Left ventricle myocardium inferior (tissue), 1 donor: ENCODE results near the gene TRIM71. TPM values are rescaled to one million over a fixed set of nuclear protein-coding genes. Genes with fewer than 3 reads are reported as not detected.

Source experiments
- DNase-seq: peaks from one replicate; pipeline ENCODE4 v3.0.0-alpha.2; 2020
- H3K27ac ChIP-seq: fragments of 200-600 bp; replicated peaks from 2 replicates; pipeline ENCODE4 v1.8.0; 2021
- H3K27me3 ChIP-seq: fragments of 200-600 bp; 2 replicates; pipeline ENCODE4 v1.8.0; 2021; ENCODE audit warnings: low read depth
- H3K36me3 ChIP-seq: fragments of 200-600 bp; 2 replicates; pipeline ENCODE4 v1.8.0; 2021
- H3K4me1 ChIP-seq: fragments of 200-600 bp; 2 replicates; pipeline ENCODE4 v1.8.0; 2021
- H3K4me3 ChIP-seq: fragments of 200-600 bp; 2 replicates; pipeline ENCODE4 v1.8.0; 2021; ENCODE audit warnings: mild to moderate bottlenecking, moderate library complexity
- H3K9me3 ChIP-seq: fragments of 200-600 bp; replicated peaks from 2 replicates; pipeline ENCODE4 v1.8.0; 2021
- intact Hi-C: fragments of 100-400 bp; cut with micrococcal nuclease; formaldehyde crosslinking; loops from one replicate; pipeline ENCODE4 v1.11.0; 2022
- total RNA-seq: library from RNA; stranded (reverse); fragmentation: NEBNext Ultra II Directional; extraction: Animal tissue kit (Norgen Biotek cat#: 25700); gene quantifications from one replicate; pipeline ENCODE4 v1.2.1, GENCODE V29; 2021
- TF ChIP-seq, protein P1 (sequence below): fragments of 200-600 bp; IDR thresholded peaks from 2 replicates; pipeline ENCODE4 v1.8.0; 2021; ENCODE audit warnings: antibody characterized with exemption, mild to moderate bottlenecking, borderline replicate concordance
- donor health status: DM: no; HTN: yes; CAD: no; lungs with severe emphysema.

The TRIM71 gene
- total RNA-seq, 1 donor from 2014 or later: not detected

DNA sequence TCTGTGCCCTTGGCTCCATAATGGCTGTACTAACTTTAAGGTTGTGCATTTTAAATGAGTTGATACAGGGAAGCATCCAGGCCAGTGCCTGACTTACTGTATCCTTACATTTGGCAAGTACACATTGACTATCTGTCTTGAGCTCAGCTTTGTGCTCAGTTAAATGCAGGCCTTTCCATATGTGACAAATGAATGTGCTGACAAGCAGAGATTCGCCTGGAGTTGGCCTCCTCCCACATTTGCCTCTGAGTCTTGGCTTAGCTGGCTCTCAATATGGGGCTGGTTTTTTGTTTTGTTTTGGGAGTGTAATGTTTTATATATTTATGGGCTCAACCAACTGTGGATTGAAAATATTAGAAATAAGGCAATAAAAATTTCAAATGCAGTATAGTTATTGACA is 29.7 kb downstream of the TRIM71 start:
- intact Hi-C loops: no loop called here
- TF ChIP-seq, protein P1, sequence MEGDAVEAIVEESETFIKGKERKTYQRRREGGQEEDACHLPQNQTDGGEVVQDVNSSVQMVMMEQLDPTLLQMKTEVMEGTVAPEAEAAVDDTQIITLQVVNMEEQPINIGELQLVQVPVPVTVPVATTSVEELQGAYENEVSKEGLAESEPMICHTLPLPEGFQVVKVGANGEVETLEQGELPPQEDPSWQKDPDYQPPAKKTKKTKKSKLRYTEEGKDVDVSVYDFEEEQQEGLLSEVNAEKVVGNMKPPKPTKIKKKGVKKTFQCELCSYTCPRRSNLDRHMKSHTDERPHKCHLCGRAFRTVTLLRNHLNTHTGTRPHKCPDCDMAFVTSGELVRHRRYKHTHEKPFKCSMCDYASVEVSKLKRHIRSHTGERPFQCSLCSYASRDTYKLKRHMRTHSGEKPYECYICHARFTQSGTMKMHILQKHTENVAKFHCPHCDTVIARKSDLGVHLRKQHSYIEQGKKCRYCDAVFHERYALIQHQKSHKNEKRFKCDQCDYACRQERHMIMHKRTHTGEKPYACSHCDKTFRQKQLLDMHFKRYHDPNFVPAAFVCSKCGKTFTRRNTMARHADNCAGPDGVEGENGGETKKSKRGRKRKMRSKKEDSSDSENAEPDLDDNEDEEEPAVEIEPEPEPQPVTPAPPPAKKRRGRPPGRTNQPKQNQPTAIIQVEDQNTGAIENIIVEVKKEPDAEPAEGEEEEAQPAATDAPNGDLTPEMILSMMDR: no peak
- DNase-seq: no peak

DNA sequence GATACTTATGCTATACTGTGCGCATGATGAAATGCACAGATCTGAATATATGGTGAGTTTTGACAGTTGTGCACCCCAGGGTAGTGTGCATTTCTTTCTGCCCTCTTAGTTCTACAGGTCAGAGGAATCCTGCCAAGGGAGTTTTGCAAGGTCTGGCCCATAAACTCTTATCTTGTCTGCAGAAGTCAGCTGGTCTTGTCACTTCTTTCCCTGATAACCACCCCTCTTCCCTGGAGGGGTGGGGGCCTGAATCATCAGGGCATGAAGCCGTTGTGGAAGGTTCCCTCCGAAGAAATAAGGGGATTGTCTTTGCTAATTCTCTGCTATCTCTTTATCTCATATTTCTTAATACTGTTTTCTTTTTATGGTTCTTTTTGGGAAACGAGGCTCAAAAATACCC is 30.4 kb downstream of the TRIM71 start:
- no peak overlapping the region for H3K4me3 ChIP-seq
- H3K4me1 ChIP-seq: peaks cover 12% of the 10 kb centered on the region
- DNase-seq: no peak
- no peaks in the 10 kb centered on the region for H3K27me3 ChIP-seq
- H3K9me3 ChIP-seq: no peaks in the 10 kb centered on the region
- intact Hi-C loops: no loop called here
- no peaks in the 10 kb centered on the region for H3K36me3 ChIP-seq
- TF ChIP-seq, protein P1: no peak
- no peak overlapping the region for H3K27ac ChIP-seq

More for the DNA sequence above, 29.7 kb downstream of the TRIM71 start:
- Histone ChIP-seq H3K4me1 (peaks cover 12% of the 10 kb centered on the region), H3K9me3 (no peaks in the 10 kb centered on the region), H3K36me3 (no peaks in the 10 kb centered on the region), H3K27ac (no peak overlapping the region), H3K4me3 (no peak overlapping the region), H3K27me3 (no peaks in the 10 kb centered on the region)

DNA sequence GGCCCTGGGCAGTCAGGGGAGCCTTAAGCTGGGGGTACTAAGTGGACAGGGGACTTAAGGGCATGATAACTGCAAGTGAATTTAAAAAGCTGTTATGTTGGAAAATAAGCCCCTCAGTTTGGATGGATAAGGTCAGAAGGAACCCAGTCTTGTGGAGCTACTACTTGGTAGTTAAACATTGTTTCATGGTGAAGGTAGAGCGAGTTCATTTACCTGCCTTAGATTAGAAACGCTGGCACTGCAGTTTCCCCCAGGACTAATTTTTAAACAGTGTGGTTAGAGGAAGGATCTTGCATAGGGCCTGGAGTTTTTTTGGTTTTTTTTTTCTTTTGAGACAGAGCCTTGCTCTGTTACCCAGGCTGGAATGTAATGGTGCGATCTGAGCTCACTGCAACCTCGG is 31.2 kb downstream of the TRIM71 start:
- Histone ChIP-seq H3K36me3 (no peaks in the 10 kb centered on the region), H3K4me1 (peaks cover 12% of the 10 kb centered on the region), H3K4me3 (no peak overlapping the region), H3K27ac (no peak overlapping the region), H3K9me3 (no peaks in the 10 kb centered on the region), H3K27me3 (no peaks in the 10 kb centered on the region)
- intact Hi-C loops: no loop called here
- TF ChIP-seq, protein P1: no peak
- no peak for DNase-seq

DNA sequence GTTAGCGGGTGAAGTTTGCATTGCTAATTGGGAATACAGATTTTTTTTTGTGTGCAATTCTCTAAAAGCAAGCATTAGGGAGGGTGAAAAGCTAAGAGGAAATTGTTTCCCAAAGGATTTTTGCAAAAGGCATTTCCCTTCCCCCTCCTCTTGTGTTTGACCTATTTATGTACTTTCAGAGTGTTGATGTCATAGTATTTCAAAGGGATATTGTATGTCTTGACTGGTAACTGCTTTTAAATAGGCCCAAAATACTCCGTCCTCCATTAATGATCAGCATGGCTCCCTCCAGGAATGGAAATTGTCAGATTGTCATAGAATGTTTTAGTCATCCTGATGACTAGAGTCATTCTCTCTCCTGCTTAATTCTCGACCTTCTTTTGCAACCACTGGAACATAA is 32.4 kb downstream of the TRIM71 start:
- intact Hi-C loops: no loop called here
- TF ChIP-seq, protein P1: no peak

DNA sequence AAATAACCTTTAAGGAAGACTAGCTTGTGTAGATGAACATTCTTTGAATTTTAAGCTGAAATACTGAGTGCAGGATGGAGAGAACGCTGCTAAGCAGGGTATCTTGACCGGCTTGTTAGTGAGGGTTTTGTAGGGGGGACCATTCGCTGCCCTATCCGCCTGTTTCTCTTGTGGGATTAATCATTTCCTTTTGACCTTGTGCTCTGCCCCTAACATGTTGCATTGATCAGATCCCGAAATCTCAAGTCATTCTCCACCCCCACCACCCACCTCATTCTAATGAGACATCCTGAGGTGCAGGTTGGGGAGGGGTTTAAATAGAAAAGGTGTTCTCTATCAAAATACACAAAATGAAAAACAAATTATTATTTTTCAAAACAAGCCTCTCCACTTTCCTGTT is 32.8 kb downstream of the TRIM71 start:
- no peaks in the 10 kb centered on the region for H3K36me3 ChIP-seq
- TF ChIP-seq, protein P1: no peak
- no peak overlapping the region for H3K4me3 ChIP-seq
- H3K27ac ChIP-seq: no peak overlapping the region
- peaks cover 12% of the 10 kb centered on the region for H3K4me1 ChIP-seq
- no peak for DNase-seq
- no peaks in the 10 kb centered on the region for H3K27me3 ChIP-seq
- intact Hi-C loops: no loop called here
- H3K9me3 ChIP-seq: no peaks in the 10 kb centered on the region

More for the DNA sequence above, 32.4 kb downstream of the TRIM71 start:
- DNase-seq: no peak
- Histone ChIP-seq H3K27me3 (no peaks in the 10 kb centered on the region), H3K27ac (no peak overlapping the region), H3K36me3 (no peaks in the 10 kb centered on the region), H3K4me3 (no peak overlapping the region), H3K9me3 (no peaks in the 10 kb centered on the region), H3K4me1 (peaks cover 12% of the 10 kb centered on the region)

DNA sequence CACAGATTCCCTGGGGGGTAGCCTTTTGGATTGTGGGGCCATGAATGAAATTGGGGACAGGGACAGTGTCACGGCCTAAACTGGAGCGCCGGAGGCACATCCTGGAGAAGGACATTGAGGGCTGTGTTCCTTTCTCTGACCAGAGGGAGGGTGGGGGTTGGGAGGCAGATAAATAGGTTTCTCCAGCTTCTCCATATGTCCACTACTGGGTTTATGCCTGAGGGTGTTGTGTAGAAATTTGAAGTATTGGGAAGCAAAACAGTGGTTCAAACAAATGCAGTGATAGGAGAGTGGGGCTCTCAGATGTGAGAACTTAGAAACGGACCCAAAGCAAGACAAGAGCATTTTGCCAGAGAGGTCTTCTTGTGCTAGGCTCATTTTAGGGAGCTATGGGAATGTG is 34.3 kb downstream of the TRIM71 start:
- no peak for DNase-seq
- no peaks in the 10 kb centered on the region for H3K9me3 ChIP-seq
- no peak overlapping the region for H3K4me3 ChIP-seq
- H3K36me3 ChIP-seq: no peaks in the 10 kb centered on the region
- H3K27ac ChIP-seq: no peak overlapping the region
- H3K4me1 ChIP-seq: peaks cover 18% of the 10 kb centered on the region
- intact Hi-C loops: no loop called here
- H3K27me3 ChIP-seq: no peaks in the 10 kb centered on the region
- TF ChIP-seq, protein P1: no peak
